GM18499 (cell line): ENCODE data around the gene PWWP2B.

Experiments
- ATAC-seq: cut with Tn5 transposase; IDR thresholded peaks from one replicate; pipeline ENCODE4 v1.9.1; 2021; ENCODE audit warnings: moderate number of reproducible peaks; ENCODE audit not compliant: insufficient read depth, unreplicated experiment

Gene PWWP2B

GRCh38 chr10:132465193-132465888 lies 68.3 kb downstream of the PWWP2B start:
- ATAC-seq = no peak

- ATAC-seq = no peak
Observed at GRCh38 chr10:132465889-132466519, 69.0 kb downstream of the PWWP2B start.

- no peak for ATAC-seq
Observed at GRCh38 chr10:132466520-132467463, 69.8 kb downstream of the PWWP2B start.
